GF-D8 (cell line): ENCODE data around the gene NECTIN1.

Experiments
- DNase-seq: peaks from one replicate; lab custom pipeline; 2025; lab: John Stamatoyannopoulos, UW

Gene NECTIN1

GRCh38 chr11:119730789-119731386, 1.9 kb upstream of the NECTIN1 start:
- DNase-seq: no peak

- DNase-seq: peak; percentile 69
These were observed 1.1 kb upstream of the NECTIN1 start for GRCh38 chr11:119729951-119730613.

GRCh38 chr11:119729581-119729927, 554 bp upstream of the NECTIN1 start:
- DNase-seq: no peak

GRCh38 chr11:119728211-119728626, 781 bp downstream of the NECTIN1 start:
- DNase-seq: no peak

GRCh38 chr11:119727523-119728151, 1.4 kb downstream of the NECTIN1 start:
- DNase-seq: no peak

- DNase-seq: peak; percentile 27
These were observed 2.1 kb downstream of the NECTIN1 start for GRCh38 chr11:119726585-119727522.

GRCh38 chr11:119726150-119726553, 2.8 kb downstream of the NECTIN1 start:
- no peak for DNase-seq

- DNase-seq: no peak
These were observed 4.0 kb downstream of the NECTIN1 start for GRCh38 chr11:119724956-119725355.

GRCh38 chr11:119723952-119724325, 5.1 kb downstream of the NECTIN1 start:
- no peak for DNase-seq

GRCh38 chr11:119723243-119723951, 5.6 kb downstream of the NECTIN1 start:
- no peak for DNase-seq

GRCh38 chr11:119722281-119722794, 6.7 kb downstream of the NECTIN1 start:
- DNase-seq: no peak

- no peak for DNase-seq
These were observed 7.6 kb downstream of the NECTIN1 start for GRCh38 chr11:119721129-119722120.

GRCh38 chr11:119720311-119720913, 8.6 kb downstream of the NECTIN1 start:
- no peak for DNase-seq

GRCh38 chr11:119717839-119718534, 11.0 kb downstream of the NECTIN1 start:
- no peak for DNase-seq

- no peak for DNase-seq
These were observed 12.2 kb downstream of the NECTIN1 start for GRCh38 chr11:119716582-119717498.

GRCh38 chr11:119714590-119714989, 14.4 kb downstream of the NECTIN1 start:
- DNase-seq: no peak

GRCh38 chr11:119714189-119714588, 14.8 kb downstream of the NECTIN1 start:
- no peak for DNase-seq

GRCh38 chr11:119713359-119714040, 15.5 kb downstream of the NECTIN1 start:
- peak; percentile 77 for DNase-seq
